Smooth muscle cell (in vitro differentiated cells): Measurements from ENCODE around the gene PTCH2. TPM values are rescaled to one million over a fixed set of nuclear protein-coding genes. Genes with fewer than 3 reads are reported as not detected.

Experiments
- DNase-seq: peaks from one replicate; lab custom pipeline; 2025; ENCODE audit not compliant: unreplicated experiment; lab: John Stamatoyannopoulos, UW
- H2AFZ ChIP-seq: fragments of 200-600 bp; sonication (generic); 2 replicates; pipeline ENCODE4 v1.6.0; 2016; ENCODE audit warnings: antibody characterized with exemption, low read depth, mild to moderate bottlenecking
- H3F3A ChIP-seq: fragments of 200-600 bp; sonication (generic); 2 replicates; pipeline ENCODE4 v1.6.0; 2017; ENCODE audit warnings: antibody characterized with exemption, low read depth
- H3K27ac ChIP-seq: fragments of 200-600 bp; sonication (generic); 2 replicates; pipeline ENCODE4 v1.5.1; 2016; ENCODE audit warnings: low read depth, mild to moderate bottlenecking
- H3K27me3 ChIP-seq: fragments of 200-600 bp; sonication (generic); 2 replicates; pipeline ENCODE4 v1.6.1; 2016; ENCODE audit warnings: low read depth, mild to moderate bottlenecking
- H3K36me3 ChIP-seq: fragments of 200-600 bp; sonication (generic); 2 replicates; pipeline ENCODE4 v1.5.1; 2016; ENCODE audit warnings: low read depth
- H3K4me1 ChIP-seq: fragments of 200-600 bp; sonication (generic); 2 replicates; pipeline ENCODE4 v1.5.1; 2016; ENCODE audit warnings: low read depth
- H3K4me2 ChIP-seq: fragments of 200-600 bp; sonication (generic); 2 replicates; pipeline ENCODE4 v1.6.0; 2016; ENCODE audit warnings: mild to moderate bottlenecking
- H3K4me3 ChIP-seq: fragments of 200-600 bp; sonication (generic); 2 replicates; pipeline ENCODE4 v1.5.1; 2016; ENCODE audit warnings: mild to moderate bottlenecking
- H3K79me2 ChIP-seq: fragments of 200-600 bp; sonication (generic); 2 replicates; pipeline ENCODE4 v1.6.0; 2016; ENCODE audit warnings: low read depth, mild to moderate bottlenecking
- H3K9ac ChIP-seq: fragments of 200-600 bp; sonication (generic); 2 replicates; pipeline ENCODE4 v1.6.0; 2016; ENCODE audit warnings: low read depth
- H3K9me3 ChIP-seq: fragments of 200-600 bp; sonication (generic); replicated peaks from 2 replicates; pipeline ENCODE4 v1.5.1; 2016; ENCODE audit warnings: low read depth
- H4K20me1 ChIP-seq: fragments of 200-600 bp; sonication (generic); 2 replicates; pipeline ENCODE4 v1.6.0; 2016; ENCODE audit warnings: low read depth
- CTCF ChIP-seq: fragments of 200-600 bp; sonication (generic); IDR thresholded peaks from 2 replicates; pipeline ENCODE4 v1.5.1; 2017; ENCODE audit warnings: borderline replicate concordance, mild to moderate bottlenecking, antibody characterized with exemption; ENCODE audit not compliant: insufficient read depth, poor library complexity, severe bottlenecking
- WGBS: methylation state at CpG from one replicate; pipeline ENCODE4 v1.1.7; 2016; ENCODE audit warnings: low lambda C conversion rate; 5-methylcytosine and 5-hydroxymethylcytosine counted together
- polyA plus RNA-seq: library from polyadenylated mRNA; unstranded; fragments of >200 nt; fragmentation: Nextera tagmentation; extraction: Ambion mirVana; gene quantifications from 2 replicates; pipeline ENCODE4 v1.2.1, GENCODE V29; 2016
- total RNA-seq: library from RNA; depleted of rRNA; stranded (reverse); fragments of >200 nt; gene quantifications from 2 replicates; pipeline ENCODE4 v1.2.3, GENCODE V29; 2014

The PTCH2 gene
- total and polyA plus RNA-seq, 2 experiments from 2014 or later: 0.43 TPM; not detected in 1

GRCh38 chr1:44828841-44829440, 14.1 kb downstream of the PTCH2 start:
- 96% methylated on average over 15 of the region's 15 CpGs for WGBS
- no peaks in the 10 kb centered on the region for H3K9me3 ChIP-seq

GRCh38 chr1:44828003-44828651, 14.9 kb downstream of the PTCH2 start:
- Histone ChIP-seq H3K4me1 (no peaks in the 10 kb centered on the region), H3K4me3 (no peak overlapping the region), H3K9me3 (no peaks in the 10 kb centered on the region), H3K4me2 (no peak overlapping the region), H3K27ac (no peak overlapping the region), H2AFZ (no peak overlapping the region), H4K20me1 (no peaks in the 10 kb centered on the region), H3K9ac (no peak overlapping the region), H3K27me3 (no peaks in the 10 kb centered on the region), H3K36me3 (no peaks in the 10 kb centered on the region), H3F3A (no peaks in the 10 kb centered on the region), H3K79me2 (no peaks in the 10 kb centered on the region)
- WGBS: 96% methylated on average over 21 of the region's 21 CpGs
- no peak for TF ChIP-seq CTCF
- DNase-seq: no peak

More at GRCh38 chr1:44828841-44829440, 14.1 kb downstream of the PTCH2 start:
- no peak overlapping the region for H3K4me2 ChIP-seq
- no peak for TF ChIP-seq CTCF
- H3F3A ChIP-seq: no peaks in the 10 kb centered on the region
- H3K27me3 ChIP-seq: no peaks in the 10 kb centered on the region
- no peak overlapping the region for H3K4me3 ChIP-seq
- no peaks in the 10 kb centered on the region for H4K20me1 ChIP-seq
- no peak overlapping the region for H3K27ac ChIP-seq
- H3K9ac ChIP-seq: no peak overlapping the region
- no peaks in the 10 kb centered on the region for H3K36me3 ChIP-seq
- no peak for DNase-seq
- no peaks in the 10 kb centered on the region for H3K79me2 ChIP-seq
- no peak overlapping the region for H2AFZ ChIP-seq
- H3K4me1 ChIP-seq: no peaks in the 10 kb centered on the region

GRCh38 chr1:44827197-44828002, 15.7 kb downstream of the PTCH2 start:
- WGBS: 85% methylated on average over 28 of the region's 28 CpGs
- Histone ChIP-seq H3K27ac (no peak overlapping the region), H3F3A (no peaks in the 10 kb centered on the region), H3K4me2 (no peak overlapping the region), H3K9ac (no peak overlapping the region), H4K20me1 (no peaks in the 10 kb centered on the region), H3K36me3 (no peaks in the 10 kb centered on the region), H2AFZ (no peak overlapping the region), H3K27me3 (no peaks in the 10 kb centered on the region), H3K79me2 (no peaks in the 10 kb centered on the region), H3K4me1 (no peaks in the 10 kb centered on the region), H3K4me3 (no peak overlapping the region), H3K9me3 (no peaks in the 10 kb centered on the region)
- no peak for DNase-seq
- TF ChIP-seq CTCF: no peak
